IPS-20b (cell line): ENCODE data around the gene BNC2.

Source experiments
- H3K27ac ChIP-seq: one replicate; pipeline ENCODE4 v1.5.1; 2013; ENCODE audit warnings: low read length
- H3K27me3 ChIP-seq: 2 replicates; pipeline ENCODE4 v1.6.1; 2013; ENCODE audit warnings: mild to moderate bottlenecking, low read length, inconsistent platforms; ENCODE audit not compliant: insufficient read depth
- H3K36me3 ChIP-seq: 2 replicates; pipeline ENCODE4 v1.6.1; 2013; ENCODE audit warnings: low read depth, mild to moderate bottlenecking, inconsistent platforms, low read length, moderate library complexity; ENCODE audit not compliant: insufficient read depth
- H3K4me1 ChIP-seq: 2 replicates; pipeline ENCODE4 v1.6.1; 2013; ENCODE audit warnings: mild to moderate bottlenecking, control low read depth, inconsistent platforms, low read length, moderate library complexity; ENCODE audit not compliant: insufficient read depth
- H3K4me3 ChIP-seq: 2 replicates; pipeline ENCODE4 v1.5.1; 2013; ENCODE audit warnings: mild to moderate bottlenecking, low read length, inconsistent platforms
- H3K9ac ChIP-seq: 2 replicates; pipeline ENCODE4 v1.6.1; 2013; ENCODE audit warnings: low read depth, mild to moderate bottlenecking, inconsistent platforms, low read length, moderate library complexity
- H3K9me3 ChIP-seq: 2 replicates; pipeline ENCODE4 v1.6.1; 2013; ENCODE audit warnings: mild to moderate bottlenecking, low read depth, low read length, inconsistent platforms; ENCODE audit not compliant: insufficient read depth

BNC2 gene

DNA sequence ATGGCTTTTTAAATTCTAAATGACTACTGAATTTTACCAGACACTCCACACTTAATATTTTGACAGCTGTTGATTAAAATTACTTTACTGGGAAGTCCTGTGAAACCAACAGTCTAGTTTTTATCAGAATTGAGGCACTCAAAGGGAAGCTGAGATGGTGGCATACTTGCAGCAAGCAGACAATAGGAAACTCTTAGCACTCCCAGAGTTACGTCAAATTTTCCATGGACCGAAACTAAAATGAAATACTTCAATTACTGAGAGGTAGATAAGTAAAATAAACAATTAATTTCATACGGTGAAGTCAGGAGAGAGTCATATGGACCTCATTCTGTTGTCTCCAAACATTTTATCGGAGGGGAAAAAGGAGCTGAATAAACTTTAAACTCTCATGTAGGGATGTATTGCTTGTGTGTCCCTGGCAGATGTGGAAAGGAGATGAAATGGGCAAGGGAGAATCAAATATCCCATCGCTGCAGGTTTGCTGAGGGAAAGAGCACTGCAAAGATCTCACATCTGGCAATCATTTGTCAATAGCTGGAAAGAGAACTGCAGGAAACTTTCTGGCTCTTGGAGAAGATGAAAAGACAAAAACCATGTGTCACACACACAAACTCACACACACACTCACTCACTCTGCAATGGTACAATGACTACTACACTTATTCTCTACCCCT lies 189.4 kb downstream of the BNC2 start:
- Histone ChIP-seq H3K27me3 (no peaks in the 10 kb centered on the region), H3K9ac (no peak overlapping the region), H3K9me3 (no peaks in the 10 kb centered on the region), H3K36me3 (no peaks in the 10 kb centered on the region), H3K27ac (no peak overlapping the region), H3K4me1 (peaks cover 5% of the 10 kb centered on the region; the same call in 1 of the 2 replicates), H3K4me3 (no peak overlapping the region)

DNA sequence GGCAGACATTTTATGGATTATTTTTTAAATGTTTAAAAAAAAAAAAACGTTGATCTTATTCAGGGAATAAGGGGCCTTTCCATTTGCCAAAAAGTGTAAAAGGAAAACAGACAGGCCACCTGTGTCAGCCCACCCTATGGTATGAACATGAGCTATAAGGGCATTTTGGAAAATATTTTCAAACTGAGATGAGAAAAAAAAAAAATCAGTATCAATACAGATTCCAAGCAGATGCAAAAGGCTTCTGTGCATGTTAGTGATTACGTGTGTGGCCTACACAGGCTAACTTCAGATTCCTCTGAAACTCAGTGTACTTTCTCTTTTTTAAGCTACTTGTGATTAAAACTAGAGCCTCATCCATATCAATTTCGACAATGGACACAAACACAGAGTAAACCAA lies 189.9 kb downstream of the BNC2 start:
- Histone ChIP-seq H3K4me3 (no peak overlapping the region), H3K27me3 (no peaks in the 10 kb centered on the region), H3K27ac (no peak overlapping the region), H3K4me1 (peaks cover 5% of the 10 kb centered on the region; the same call in 1 of the 2 replicates), H3K36me3 (no peaks in the 10 kb centered on the region), H3K9me3 (no peaks in the 10 kb centered on the region), H3K9ac (no peak overlapping the region)

DNA sequence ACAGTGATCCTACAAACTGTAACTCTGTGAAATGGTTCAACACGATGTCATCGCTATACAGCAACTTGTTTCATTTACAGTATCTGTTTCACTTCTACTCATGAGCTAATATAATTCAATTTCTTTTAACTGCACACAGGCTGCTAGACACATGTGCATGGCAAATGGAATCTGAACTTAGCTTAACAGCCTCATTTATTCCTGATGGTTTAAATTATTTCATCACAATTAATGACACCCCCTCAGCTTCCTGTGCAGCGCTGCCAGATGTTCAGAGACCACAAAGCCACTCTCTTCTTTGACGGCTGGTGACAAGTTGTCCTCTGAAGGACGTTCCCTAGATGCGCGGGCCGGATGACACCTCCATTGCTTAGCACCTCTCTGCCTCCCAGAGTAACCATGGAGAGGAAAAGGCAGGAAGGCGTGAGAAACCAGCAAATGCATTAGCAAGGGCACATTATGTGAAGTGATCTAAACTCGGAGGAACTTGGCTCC lies 191.1 kb downstream of the BNC2 start:
- Histone ChIP-seq H3K9ac (no peak overlapping the region), H3K27ac (no peak overlapping the region), H3K4me3 (no peak overlapping the region)

GRCh38 chr9:16676519-16676918 lies 194.0 kb downstream of the BNC2 start:
- Histone ChIP-seq H3K9ac (no peak overlapping the region), H3K36me3 (no peaks in the 10 kb centered on the region; the same call in 1 of the 2 replicates), H3K4me3 (no peak overlapping the region), H3K27ac (no peak overlapping the region), H3K27me3 (no peaks in the 10 kb centered on the region), H3K4me1 (peaks cover 5% of the 10 kb centered on the region; the same call in 1 of the 2 replicates), H3K9me3 (no peaks in the 10 kb centered on the region)

More for the DNA sequence above, 191.1 kb downstream of the BNC2 start:
- Histone ChIP-seq H3K36me3 (no peaks in the 10 kb centered on the region), H3K9me3 (no peaks in the 10 kb centered on the region), H3K4me1 (peaks cover 5% of the 10 kb centered on the region; the same call in 1 of the 2 replicates), H3K27me3 (no peaks in the 10 kb centered on the region)

DNA sequence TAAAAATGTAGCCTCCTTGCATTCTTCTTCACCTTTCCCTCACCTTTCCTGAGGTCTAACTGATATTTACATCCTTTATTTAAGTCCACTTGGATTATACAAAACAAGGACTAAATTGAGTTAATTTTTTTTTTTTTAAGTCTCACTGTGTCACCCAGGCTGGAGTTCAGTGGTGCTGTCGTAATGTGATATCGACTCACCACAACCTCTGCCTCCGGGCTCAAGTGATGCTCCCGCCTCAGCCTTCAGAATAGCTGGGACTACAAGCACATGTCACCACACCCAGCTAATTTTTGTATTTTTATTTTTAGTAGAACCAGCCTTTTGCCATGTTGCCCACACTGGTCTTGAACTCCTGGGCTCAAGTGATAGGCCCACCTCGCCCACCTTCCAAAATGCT lies 195.3 kb downstream of the BNC2 start:
- H3K4me3 ChIP-seq: no peak overlapping the region
- H3K36me3 ChIP-seq: no peaks in the 10 kb centered on the region; the same call in 1 of the 2 replicates
- no peaks in the 10 kb centered on the region for H3K27me3 ChIP-seq
- H3K9me3 ChIP-seq: no peaks in the 10 kb centered on the region
- no peak overlapping the region for H3K27ac ChIP-seq
- H3K9ac ChIP-seq: no peak overlapping the region
- H3K4me1 ChIP-seq: peaks cover 5% of the 10 kb centered on the region; the same call in 1 of the 2 replicates

DNA sequence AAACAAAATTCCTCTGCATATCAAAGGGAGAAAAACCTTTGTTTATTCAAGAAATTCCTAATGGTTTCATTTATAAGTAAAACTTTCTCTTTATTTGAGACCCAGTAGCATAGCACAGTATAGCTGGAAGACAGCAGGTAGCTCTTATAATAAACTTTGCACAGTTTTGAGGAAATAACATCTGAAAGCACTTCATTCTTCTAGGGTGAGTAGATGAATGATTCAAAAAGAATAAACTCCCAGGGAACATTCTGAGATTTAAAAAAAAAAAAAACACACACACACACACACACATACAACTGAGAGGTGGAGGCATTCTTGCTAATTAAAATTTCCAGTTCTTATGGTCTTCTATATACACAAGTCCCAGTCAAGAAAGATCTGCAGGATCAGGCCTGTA lies 197.3 kb downstream of the BNC2 start:
- H3K36me3 ChIP-seq: no peaks in the 10 kb centered on the region; the same call in 1 of the 2 replicates
- no peak overlapping the region for H3K4me3 ChIP-seq
- no peak overlapping the region for H3K9ac ChIP-seq
- H3K9me3 ChIP-seq: no peaks in the 10 kb centered on the region
- no peak overlapping the region for H3K27ac ChIP-seq
- H3K4me1 ChIP-seq: no peaks in the 10 kb centered on the region
- H3K27me3 ChIP-seq: no peaks in the 10 kb centered on the region

DNA sequence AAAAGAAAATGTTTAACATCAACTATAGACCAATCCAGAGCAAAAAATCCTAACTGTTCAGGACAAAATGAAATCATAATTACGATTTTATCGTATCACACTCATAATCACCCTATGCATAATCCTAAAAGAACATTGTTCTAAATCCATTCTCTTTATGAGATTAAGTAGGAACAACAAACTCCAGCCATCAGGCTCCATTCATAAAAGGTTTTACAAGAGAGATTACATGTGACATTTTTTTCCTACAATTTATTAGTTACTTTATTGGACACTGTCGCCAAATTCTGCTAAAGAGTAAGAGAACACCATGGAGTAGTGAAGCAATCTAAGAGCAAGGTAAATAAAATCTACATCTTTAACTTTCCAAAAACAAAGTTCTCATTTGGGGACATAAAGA lies 198.0 kb downstream of the BNC2 start:
- no peaks in the 10 kb centered on the region for H3K27me3 ChIP-seq
- no peak overlapping the region for H3K4me3 ChIP-seq
- H3K9ac ChIP-seq: no peak overlapping the region
- H3K27ac ChIP-seq: no peak overlapping the region
- H3K36me3 ChIP-seq: no peaks in the 10 kb centered on the region; the same call in 1 of the 2 replicates
- H3K9me3 ChIP-seq: no peaks in the 10 kb centered on the region
- no peaks in the 10 kb centered on the region for H3K4me1 ChIP-seq

DNA sequence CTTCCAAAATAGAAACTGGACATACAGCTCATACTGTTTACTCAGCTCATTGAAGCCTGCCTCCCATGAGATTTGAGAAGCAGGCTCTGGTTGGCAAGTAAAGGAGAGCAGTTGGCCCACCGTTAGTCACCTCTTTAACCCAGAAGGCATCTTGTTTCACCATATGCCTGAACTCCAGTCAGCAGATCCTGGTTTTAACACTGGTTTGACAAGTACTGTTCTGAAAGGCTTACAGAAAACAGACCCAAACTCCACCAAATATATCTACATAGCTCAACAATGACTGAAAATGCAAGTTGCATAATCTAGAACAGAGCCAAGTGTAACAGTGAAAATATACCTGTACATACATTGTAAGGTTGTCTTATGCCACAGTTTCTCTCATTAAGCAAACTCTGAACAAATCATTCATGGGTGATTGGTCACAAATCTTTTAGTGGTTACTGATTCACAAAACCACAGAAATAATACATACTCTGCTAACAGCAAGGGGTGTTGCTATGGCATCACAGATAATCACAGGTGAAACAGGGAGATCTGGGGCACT lies 198.8 kb downstream of the BNC2 start:
- no peaks in the 10 kb centered on the region for H3K27me3 ChIP-seq
- H3K4me3 ChIP-seq: no peak overlapping the region
- no peaks in the 10 kb centered on the region for H3K4me1 ChIP-seq
- no peaks in the 10 kb centered on the region for H3K9me3 ChIP-seq
- H3K27ac ChIP-seq: no peak overlapping the region
- no peak overlapping the region for H3K9ac ChIP-seq
- no peaks in the 10 kb centered on the region; the same call in 1 of the 2 replicates for H3K36me3 ChIP-seq

DNA sequence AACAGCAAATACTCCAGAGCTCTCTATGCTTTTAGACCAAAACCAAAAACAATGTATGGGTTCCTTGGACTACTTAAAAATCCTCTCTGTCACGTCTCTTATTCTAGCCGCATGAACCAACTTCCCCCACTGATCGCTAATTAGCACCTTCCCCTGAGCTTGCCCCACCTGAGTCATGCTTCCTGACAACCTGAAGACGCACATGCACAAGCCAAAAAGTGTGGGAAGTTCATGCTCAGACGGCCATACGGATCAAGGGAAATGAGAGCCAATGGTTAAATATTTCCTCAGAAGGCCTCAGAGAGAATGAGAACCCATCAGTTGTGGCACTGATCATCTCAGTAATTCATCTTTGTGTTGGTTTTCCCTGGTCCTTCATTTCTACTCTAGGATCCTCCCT lies 199.7 kb downstream of the BNC2 start:
- H3K27ac ChIP-seq: no peak overlapping the region
- no peaks in the 10 kb centered on the region for H3K9me3 ChIP-seq
- H3K9ac ChIP-seq: no peak overlapping the region
- no peak overlapping the region for H3K4me3 ChIP-seq
- H3K27me3 ChIP-seq: no peaks in the 10 kb centered on the region
- no peaks in the 10 kb centered on the region for H3K4me1 ChIP-seq
- H3K36me3 ChIP-seq: no peaks in the 10 kb centered on the region; the same call in 1 of the 2 replicates

- Histone ChIP-seq H3K9me3 (no peaks in the 10 kb centered on the region), H3K9ac (no peak overlapping the region), H3K27ac (no peak overlapping the region), H3K4me1 (no peaks in the 10 kb centered on the region), H3K4me3 (no peak overlapping the region), H3K27me3 (no peaks in the 10 kb centered on the region), H3K36me3 (no peaks in the 10 kb centered on the region; the same call in 1 of the 2 replicates)
These were observed 201.7 kb downstream of the BNC2 start for GRCh38 chr9:16668734-16669295.

GRCh38 chr9:16664211-16664610 lies 206.3 kb downstream of the BNC2 start:
- H3K9me3 ChIP-seq: no peaks in the 10 kb centered on the region
- no peaks in the 10 kb centered on the region for H3K36me3 ChIP-seq
- H3K27me3 ChIP-seq: no peaks in the 10 kb centered on the region
- H3K27ac ChIP-seq: no peak overlapping the region
- H3K4me1 ChIP-seq: no peaks in the 10 kb centered on the region
- H3K4me3 ChIP-seq: no peak overlapping the region
- no peak overlapping the region for H3K9ac ChIP-seq

GRCh38 chr9:16661816-16662215 lies 208.7 kb downstream of the BNC2 start:
- no peaks in the 10 kb centered on the region for H3K27me3 ChIP-seq
- H3K4me1 ChIP-seq: peaks cover 2% of the 10 kb centered on the region; the same call in 1 of the 2 replicates
- H3K9ac ChIP-seq: no peak overlapping the region
- H3K36me3 ChIP-seq: no peaks in the 10 kb centered on the region
- H3K27ac ChIP-seq: no peak overlapping the region
- H3K4me3 ChIP-seq: no peak overlapping the region
- H3K9me3 ChIP-seq: no peaks in the 10 kb centered on the region
